ENCODE measurements around the gene RPS6KA6. TPM values are rescaled to one million over a fixed set of nuclear protein-coding genes. Genes with fewer than 3 reads are reported as not detected.
"Not testable (repeated sequence)": the region's sequence is repeated elsewhere in the genome, so short reads cannot be mapped to it uniquely, and the experiment has no call there.

Gene RPS6KA6
- total RNA-seq, 2 experiments from 2014 or later = 0.33 to 0.56 TPM

DNA sequence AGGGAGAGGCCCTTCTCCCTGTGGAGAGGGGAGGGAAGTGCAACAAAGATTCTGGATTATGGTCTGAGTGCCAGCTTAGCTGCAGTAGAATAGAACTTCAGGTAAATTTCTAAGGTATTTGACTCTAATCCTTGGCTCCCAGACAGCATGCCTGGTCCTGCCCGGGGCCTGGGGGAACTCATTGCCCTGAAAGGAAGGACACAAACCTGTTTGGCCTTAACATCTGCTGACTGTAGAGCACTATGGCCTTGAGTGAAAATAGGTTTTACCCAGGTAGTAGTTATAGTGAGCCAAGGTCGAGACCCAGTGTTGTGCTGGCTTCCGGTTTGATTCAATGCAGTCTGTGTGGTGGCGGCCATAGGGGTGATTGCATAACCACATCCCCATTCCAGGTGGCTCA lies 64.4 kb downstream of the RPS6KA6 start:
- Mint-ChIP-seq H3K4me1 (no peaks in the 10 kb centered on the region), H3K4me3 (no peak overlapping the region), H3K27ac (no peak overlapping the region), H3K9me3 (no peaks in the 10 kb centered on the region), H3K36me3 (no peaks in the 10 kb centered on the region), H3K27me3 (no peaks in the 10 kb centered on the region)
- no peak for DNase-seq

DNA sequence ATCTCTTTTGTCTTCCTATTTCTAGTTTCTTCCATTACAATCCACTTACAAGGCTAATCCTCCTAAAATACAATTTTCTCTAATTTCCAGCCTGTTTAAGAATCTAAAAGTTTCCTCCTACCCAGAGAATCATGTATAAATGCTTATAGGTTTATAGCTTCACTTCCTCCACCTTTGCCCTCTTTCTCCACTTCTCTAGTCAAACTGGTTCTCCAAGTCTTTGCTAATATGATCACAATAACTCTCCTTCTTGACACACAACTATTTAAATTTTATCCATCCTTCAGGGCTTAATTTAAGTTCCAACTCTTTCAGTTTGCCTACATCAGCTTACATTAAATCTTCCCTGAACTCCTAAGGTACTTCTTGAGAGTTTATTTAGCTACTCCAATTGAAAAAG lies 69.2 kb downstream of the RPS6KA6 start:
- Mint-ChIP-seq H3K9me3 (peaks cover 2% of the 10 kb centered on the region), H3K4me1 (no peaks in the 10 kb centered on the region), H3K27ac (no peak overlapping the region), H3K36me3 (no peaks in the 10 kb centered on the region), H3K4me3 (no peak overlapping the region), H3K27me3 (no peaks in the 10 kb centered on the region)
- DNase-seq = no peak

DNA sequence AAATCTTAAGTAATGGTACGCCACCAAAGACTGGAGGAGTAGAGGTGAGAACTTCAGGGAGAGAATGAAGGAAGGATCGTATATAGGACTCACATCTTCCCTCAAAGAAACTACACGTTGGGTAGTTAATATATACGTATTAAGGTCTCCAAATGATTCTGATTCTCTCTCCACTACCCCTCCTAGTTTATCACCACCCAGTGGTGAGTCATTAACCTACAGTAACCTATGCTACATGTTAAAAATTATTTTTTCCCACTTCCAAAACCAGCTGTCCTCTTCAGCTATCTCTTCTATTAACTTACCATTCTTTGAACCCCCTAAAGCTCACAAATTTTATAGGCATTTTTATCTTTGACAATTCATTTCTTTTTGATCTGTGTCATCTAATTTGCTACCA lies 69.7 kb downstream of the RPS6KA6 start:
- no peaks in the 10 kb centered on the region for H3K36me3 Mint-ChIP-seq
- H3K4me1 Mint-ChIP-seq = no peaks in the 10 kb centered on the region
- no peaks in the 10 kb centered on the region for H3K27me3 Mint-ChIP-seq
- DNase-seq = no peak
- peaks cover 2% of the 10 kb centered on the region for H3K9me3 Mint-ChIP-seq
- no peak overlapping the region for H3K4me3 Mint-ChIP-seq
- no peak overlapping the region for H3K27ac Mint-ChIP-seq

DNA sequence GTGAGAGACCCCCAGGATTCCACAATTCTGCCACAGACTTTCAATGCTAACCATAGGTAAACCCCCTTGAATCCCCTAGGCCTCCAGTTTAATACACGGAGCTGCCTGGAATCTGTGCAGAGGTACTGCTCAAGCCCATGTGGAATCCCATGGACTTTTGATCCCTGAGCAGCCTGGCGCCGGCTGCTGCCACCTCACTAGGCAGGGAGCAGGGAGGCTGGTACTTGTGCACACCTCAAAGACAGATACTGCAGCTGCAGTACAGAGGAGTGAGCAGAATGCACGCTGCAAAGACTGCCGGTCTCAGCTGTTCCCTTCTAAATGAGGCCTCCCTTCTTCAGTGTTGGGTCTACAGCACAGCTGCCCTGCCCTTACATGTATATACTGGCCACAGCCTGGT lies 79.4 kb downstream of the RPS6KA6 start:
- no peak overlapping the region for H3K4me3 Mint-ChIP-seq
- no peak overlapping the region for H3K27ac Mint-ChIP-seq
- no peak for DNase-seq
- no peaks in the 10 kb centered on the region for H3K36me3 Mint-ChIP-seq
- H3K9me3 Mint-ChIP-seq = no peaks in the 10 kb centered on the region
- H3K4me1 Mint-ChIP-seq = no peaks in the 10 kb centered on the region
- H3K27me3 Mint-ChIP-seq = no peaks in the 10 kb centered on the region

DNA sequence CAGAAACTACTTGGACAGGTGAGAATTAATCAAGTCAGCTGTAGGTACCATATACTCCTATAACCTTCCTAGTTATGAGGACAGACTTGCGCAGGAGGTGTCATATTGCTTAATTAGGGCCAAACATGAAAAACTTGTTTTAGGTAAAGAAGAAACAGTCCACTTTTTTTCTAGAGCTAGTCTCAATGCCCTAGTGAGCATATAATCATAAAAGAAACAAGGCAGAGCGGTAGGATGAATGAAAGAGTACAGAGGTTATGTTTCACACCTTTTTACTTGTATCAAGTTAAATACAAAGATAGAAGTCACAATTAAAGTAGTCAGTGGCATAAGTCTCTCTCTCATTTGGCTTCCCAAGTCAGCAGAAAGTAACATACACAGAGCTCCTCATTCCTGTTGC lies 88.9 kb downstream of the RPS6KA6 start:
- H3K27me3 Mint-ChIP-seq = no peaks in the 10 kb centered on the region
- no peaks in the 10 kb centered on the region for H3K9me3 Mint-ChIP-seq
- no peak overlapping the region for H3K27ac Mint-ChIP-seq
- H3K4me1 Mint-ChIP-seq = no peaks in the 10 kb centered on the region
- no peaks in the 10 kb centered on the region for H3K36me3 Mint-ChIP-seq
- DNase-seq = no peak
- no peak overlapping the region for H3K4me3 Mint-ChIP-seq

DNA sequence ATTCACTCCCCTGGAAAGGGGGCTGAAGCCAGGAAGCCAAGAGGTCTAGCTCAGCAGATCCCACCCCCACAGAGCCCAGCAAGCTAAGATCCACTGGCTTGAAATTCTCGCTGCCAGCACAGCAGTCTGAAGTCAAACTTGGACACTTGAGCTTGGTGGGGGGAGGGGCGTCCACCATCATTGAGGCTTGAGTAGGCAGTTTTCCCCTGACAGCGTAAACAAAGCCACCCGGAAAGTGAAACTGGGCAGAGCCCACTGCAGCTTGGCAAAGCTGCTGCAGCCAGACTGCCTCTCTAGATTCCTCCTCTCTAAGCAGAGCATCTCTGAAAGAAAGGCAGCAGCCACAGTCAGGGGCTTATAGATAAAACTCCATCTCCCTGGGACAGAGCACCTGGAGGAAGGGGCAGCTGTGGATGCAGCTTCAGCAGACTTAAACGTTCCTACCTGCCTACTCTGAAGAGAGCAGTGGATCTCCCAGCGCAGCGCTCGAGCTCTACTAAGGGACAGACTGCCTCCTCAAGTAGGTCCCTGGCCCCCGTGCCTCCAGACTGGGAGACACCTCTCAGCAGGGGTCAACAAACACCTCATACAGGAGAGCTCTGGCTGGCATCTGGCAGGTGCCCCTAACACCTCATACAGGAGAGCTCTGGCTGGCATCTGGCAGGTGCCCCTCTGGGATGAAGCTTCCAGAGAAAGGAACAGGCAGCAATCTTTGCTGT lies 108.4 kb downstream of the RPS6KA6 start:
- H3K36me3 Mint-ChIP-seq, H3K27ac Mint-ChIP-seq, H3K4me1 Mint-ChIP-seq, H3K27me3 Mint-ChIP-seq, H3K9me3 Mint-ChIP-seq, H3K4me3 Mint-ChIP-seq, DNase-seq: not testable (repeated sequence)

DNA sequence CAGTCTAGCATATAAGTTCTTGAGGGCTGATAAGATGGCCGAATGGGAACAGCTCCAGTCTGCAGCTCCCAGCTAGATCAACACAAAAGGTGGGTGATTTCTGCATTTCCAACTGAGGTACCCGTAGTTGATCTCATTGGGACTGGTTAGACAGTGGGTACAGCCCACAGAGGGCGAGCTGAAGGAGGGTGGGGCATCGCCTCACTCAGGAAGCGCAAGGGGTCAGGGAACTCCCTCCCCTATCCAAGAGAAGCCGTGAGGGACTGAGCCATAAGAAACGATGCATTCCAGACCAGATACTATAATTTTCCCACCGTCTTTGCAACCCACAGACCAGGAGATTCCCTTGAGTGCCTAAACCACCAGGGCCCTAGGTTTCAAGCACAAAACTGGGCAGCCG lies 109.0 kb downstream of the RPS6KA6 start:
- H3K36me3 Mint-ChIP-seq = no peaks in the 10 kb centered on the region
- H3K4me3 Mint-ChIP-seq = no peak overlapping the region
- DNase-seq = no peak
- peaks cover 9% of the 10 kb centered on the region for H3K9me3 Mint-ChIP-seq
- H3K27me3 Mint-ChIP-seq = no peaks in the 10 kb centered on the region
- no peak overlapping the region for H3K27ac Mint-ChIP-seq
- no peaks in the 10 kb centered on the region for H3K4me1 Mint-ChIP-seq

DNA sequence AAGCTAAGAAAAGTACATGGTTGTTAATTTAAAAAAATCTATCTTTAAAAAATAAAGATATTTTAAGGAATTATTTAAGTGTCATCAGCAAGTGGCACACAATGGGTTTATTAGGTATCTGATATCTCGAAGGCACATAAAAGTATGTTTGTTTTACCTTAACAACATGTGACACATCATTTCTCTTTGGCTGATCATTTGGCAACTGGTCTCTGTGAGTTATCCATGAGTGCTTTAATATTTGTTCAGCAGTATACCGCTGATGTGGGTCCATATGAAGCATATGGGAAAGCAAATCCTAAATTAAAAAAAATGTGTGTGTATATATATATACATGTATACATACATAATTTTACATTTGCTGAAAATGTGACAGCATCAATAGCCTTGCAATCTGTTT lies 123.2 kb downstream of the RPS6KA6 start:
- Mint-ChIP-seq H3K27me3 (no peaks in the 10 kb centered on the region), H3K27ac (no peak overlapping the region), H3K9me3 (no peaks in the 10 kb centered on the region), H3K4me3 (no peak overlapping the region), H3K4me1 (no peaks in the 10 kb centered on the region), H3K36me3 (no peaks in the 10 kb centered on the region)
- no peak for DNase-seq

DNA sequence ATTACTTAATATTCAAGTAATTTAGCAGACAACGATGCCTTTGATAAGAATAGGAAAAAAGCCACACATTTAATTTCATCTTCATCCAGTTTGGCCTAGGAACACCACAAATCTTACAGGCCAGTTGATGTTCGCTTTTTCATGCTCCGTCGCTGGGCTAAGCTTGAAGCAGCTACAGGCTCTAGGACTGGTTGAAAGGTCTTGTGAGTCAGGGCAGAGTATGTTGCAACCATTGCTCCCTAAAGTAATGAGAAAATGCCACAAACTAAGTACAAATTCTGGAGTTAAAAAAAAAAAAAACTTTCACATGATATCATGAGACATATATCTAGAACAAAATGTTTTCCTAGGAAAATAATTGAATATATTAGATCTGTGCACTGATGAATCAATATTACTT lies 123.8 kb downstream of the RPS6KA6 start:
- H3K9me3 Mint-ChIP-seq = no peaks in the 10 kb centered on the region
- H3K36me3 Mint-ChIP-seq = no peaks in the 10 kb centered on the region
- H3K4me3 Mint-ChIP-seq = no peak overlapping the region
- no peaks in the 10 kb centered on the region for H3K4me1 Mint-ChIP-seq
- no peaks in the 10 kb centered on the region for H3K27me3 Mint-ChIP-seq
- no peak for DNase-seq
- no peak overlapping the region for H3K27ac Mint-ChIP-seq

DNA sequence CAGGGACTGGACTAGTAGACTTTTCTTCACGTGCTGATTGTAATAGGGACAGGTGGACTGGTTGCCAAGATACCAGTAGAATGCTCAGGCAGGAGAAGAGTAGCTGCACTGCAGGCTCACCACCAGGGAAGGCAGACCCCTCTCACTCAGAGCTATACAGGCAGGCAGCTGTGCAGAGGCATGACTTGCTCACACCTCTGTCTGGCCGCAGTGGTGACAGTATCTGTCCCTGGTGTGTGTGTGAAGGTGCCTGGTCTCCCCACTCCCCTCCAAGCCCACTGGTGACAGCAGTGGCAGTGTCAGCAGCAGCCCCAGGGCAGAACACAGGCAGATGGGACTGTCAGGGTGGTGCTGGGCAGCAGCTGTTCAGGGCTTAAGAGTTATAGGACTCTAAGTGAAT lies 140.7 kb downstream of the RPS6KA6 start:
- no peak overlapping the region for H3K4me3 Mint-ChIP-seq
- H3K4me1 Mint-ChIP-seq = no peaks in the 10 kb centered on the region
- no peak overlapping the region for H3K27ac Mint-ChIP-seq
- DNase-seq = no peak
- H3K27me3 Mint-ChIP-seq = no peaks in the 10 kb centered on the region
- no peaks in the 10 kb centered on the region for H3K36me3 Mint-ChIP-seq
- no peaks in the 10 kb centered on the region for H3K9me3 Mint-ChIP-seq

DNA sequence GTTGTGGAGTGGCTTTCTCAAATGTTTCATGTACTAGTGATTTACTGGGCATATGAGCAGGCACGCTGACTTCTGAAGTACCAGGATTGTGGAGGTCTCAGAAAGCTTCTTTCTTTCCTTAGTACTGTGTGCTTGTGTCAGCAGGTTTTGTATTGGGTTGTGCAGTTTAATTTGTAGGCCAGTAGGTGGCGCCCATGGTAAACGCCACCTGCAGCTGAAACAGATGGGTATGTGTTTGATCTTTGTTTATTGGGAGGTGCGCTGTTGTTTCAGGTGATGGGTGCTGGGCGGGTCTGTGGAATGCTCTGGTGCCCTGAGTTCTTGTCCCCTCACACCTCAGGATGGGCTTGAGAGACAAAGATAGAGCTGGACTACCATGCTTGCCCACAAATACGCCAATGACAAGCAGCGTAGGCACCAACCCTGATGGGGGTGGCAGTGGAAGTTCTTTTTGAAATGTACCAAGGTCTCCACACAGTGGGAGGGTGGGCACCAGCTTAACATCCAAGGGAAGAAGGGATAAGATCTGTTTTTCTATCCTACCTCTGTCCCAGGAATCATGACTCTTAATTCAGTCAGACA lies 141.5 kb downstream of the RPS6KA6 start:
- Mint-ChIP-seq H3K4me1 (no peaks in the 10 kb centered on the region), H3K36me3 (no peaks in the 10 kb centered on the region), H3K4me3 (no peak overlapping the region), H3K9me3 (no peaks in the 10 kb centered on the region), H3K27ac (no peak overlapping the region), H3K27me3 (no peaks in the 10 kb centered on the region)
- no peak for DNase-seq

DNA sequence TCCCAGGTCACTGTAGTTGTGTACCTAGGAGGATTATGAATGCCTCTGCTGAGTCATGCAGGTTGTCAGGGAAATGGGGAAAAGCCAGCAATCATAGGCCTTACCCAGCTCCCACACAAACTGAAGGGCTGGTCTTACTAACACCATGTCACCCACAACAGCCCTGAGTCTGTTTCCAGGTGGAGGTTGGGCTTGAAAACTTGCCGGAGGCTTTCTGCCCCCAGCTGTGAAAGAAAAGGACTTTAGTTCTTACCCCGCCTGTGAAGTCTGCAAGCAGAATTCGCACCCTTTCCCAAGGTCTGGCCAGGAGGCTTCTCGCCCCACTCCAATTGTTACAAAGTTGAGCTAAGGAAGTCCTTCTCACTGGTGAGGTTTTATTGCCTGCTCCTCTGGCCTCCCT lies 143.9 kb downstream of the RPS6KA6 start:
- Mint-ChIP-seq H3K9me3 (peaks cover 3% of the 10 kb centered on the region), H3K4me1 (no peaks in the 10 kb centered on the region), H3K27me3 (no peaks in the 10 kb centered on the region), H3K27ac (no peak overlapping the region), H3K36me3 (no peaks in the 10 kb centered on the region), H3K4me3 (no peak overlapping the region)
- DNase-seq = no peak

All from activated naive CD8-positive, alpha-beta T cell treated with anti-CD3 and anti-CD28 coated beads for 36 hours (primary cell).